Naive B cell (primary cell): ENCODE results near the gene GLT8D2. TPM values are rescaled to one million over a fixed set of nuclear protein-coding genes. Genes with fewer than 3 reads are reported as not detected.

Source experiments
- ATAC-seq, 2 donors: fragments of 150-1000 bp; cut with Tn5 transposase; 2 replicates each; pipeline ENCODE4 v1.10.0; 2021; ENCODE audit warnings: low read depth in 2 of 2, mild to moderate bottlenecking in 2 of 2, moderate library complexity in 2 of 2
- DNase-seq: peaks from one replicate; pipeline ENCODE4 v3.0.0; 2022
- H3K27ac Mint-ChIP-seq, 6 donors: one replicate each; pipeline ENCODE4 v1.8.0; 2020 to 2022; ENCODE audit warnings: mild to moderate bottlenecking in 6 of 6, mixed read lengths in 6 of 6, moderate library complexity in 5 of 6, inconsistent platforms in 2 of 6
- H3K27me3 Mint-ChIP-seq, 3 donors: one replicate each; pipeline ENCODE4 v1.8.0; 2021 to 2022; ENCODE audit warnings: mixed read lengths in 3 of 3, mild to moderate bottlenecking in 1 of 3
- H3K36me3 Mint-ChIP-seq, 2 donors: one replicate each; pipeline ENCODE4 v1.8.0; 2020 to 2022; ENCODE audit warnings: mixed read lengths in 2 of 2, inconsistent platforms in 1 of 2, mild to moderate bottlenecking in 1 of 2
- H3K4me1 Mint-ChIP-seq, 3 donors: one replicate each; pipeline ENCODE4 v1.8.0; 2020 to 2022; ENCODE audit warnings: mixed read lengths in 3 of 3, inconsistent platforms in 1 of 3, mild to moderate bottlenecking in 1 of 3, moderate library complexity in 1 of 3
- H3K4me3 Mint-ChIP-seq, 8 donors: one replicate each; pipeline ENCODE4 v1.8.0; 2020 to 2022; ENCODE audit warnings: mild to moderate bottlenecking in 8 of 8, mixed read lengths in 8 of 8, moderate library complexity in 8 of 8, inconsistent platforms in 2 of 8
- H3K9me3 Mint-ChIP-seq, 7 donors: one replicate each; pipeline ENCODE4 v1.8.0; 2020 to 2022; ENCODE audit warnings: mixed read lengths in 7 of 7, mild to moderate bottlenecking in 5 of 7, inconsistent platforms in 2 of 7, moderate library complexity in 1 of 7
- polyA plus RNA-seq, 6 donors: library from polyadenylated mRNA; unstranded; fragments of 300-500 nt; fragmentation: Illumina TruSeq; gene quantifications; one replicate each; pipeline ENCODE4 v1.2.3, GENCODE V29; 2021; ENCODE audit warnings: low read depth in 6 of 6

Gene GLT8D2
- polyA plus RNA-seq, 6 donors from 2014 or later, result 0.32 to 0.66 TPM; not detected in 4

DNA sequence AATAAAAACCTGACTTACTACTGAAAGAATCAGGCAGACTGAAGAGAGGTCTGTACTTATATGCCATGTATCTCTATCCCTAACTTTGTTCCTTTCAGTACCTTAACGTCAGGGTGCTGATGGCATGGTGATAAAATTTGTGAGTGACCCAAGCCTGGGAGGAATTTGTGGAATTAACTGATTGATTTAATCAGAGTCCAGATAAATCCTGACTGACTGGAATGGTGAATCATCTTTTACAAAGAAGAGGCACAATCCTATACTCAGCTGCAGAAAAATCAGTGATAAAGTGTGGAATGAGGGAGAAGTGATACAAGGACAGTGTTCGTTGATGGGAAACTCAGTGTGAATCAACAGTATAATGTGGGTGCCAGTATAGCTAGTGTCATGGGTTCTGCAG lies 80.6 kb downstream of the GLT8D2 start:
- H3K9me3 Mint-ChIP-seq, result no peaks in the 10 kb centered on the region
- H3K36me3 Mint-ChIP-seq, result no peaks in the 10 kb centered on the region
- H3K4me1 Mint-ChIP-seq, result peaks cover 41 to 56% (median 55%) of the 10 kb centered on the region in 3 donors
- peak overlapping the region in 1 of 6 donors; percentile 14 for H3K27ac Mint-ChIP-seq
- H3K4me3 Mint-ChIP-seq, result peak overlapping the region in 2 of 8 donors; percentile 10
- no peak for ATAC-seq
- no peaks in the 10 kb centered on the region for H3K27me3 Mint-ChIP-seq
- no peak for DNase-seq

DNA sequence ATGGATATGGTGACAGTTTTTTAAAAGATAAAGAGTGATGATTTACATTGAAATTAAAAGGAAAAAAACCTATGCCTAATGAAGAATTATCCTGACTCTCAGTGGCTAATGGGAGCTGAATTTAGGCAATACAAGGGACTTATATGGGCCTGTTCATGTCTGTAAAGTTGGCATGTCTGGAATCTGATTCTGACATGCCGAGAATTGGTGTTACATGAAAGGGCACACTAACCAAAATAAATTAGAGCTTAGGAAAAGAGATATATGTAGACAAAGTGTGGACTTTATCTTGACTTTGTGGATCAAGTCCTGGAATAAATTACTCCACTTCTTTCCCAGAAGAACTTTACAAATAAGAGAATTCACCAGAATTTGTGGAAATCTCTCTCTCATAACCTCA lies 83.3 kb downstream of the GLT8D2 start:
- H3K36me3 Mint-ChIP-seq, result no peaks in the 10 kb centered on the region
- no peak for ATAC-seq
- peaks cover 41 to 47% (median 46%) of the 10 kb centered on the region in 3 donors for H3K4me1 Mint-ChIP-seq
- no peaks in the 10 kb centered on the region for H3K9me3 Mint-ChIP-seq
- DNase-seq, result no peak
- H3K27ac Mint-ChIP-seq, result peak overlapping the region; percentile 73 to 99 (median 98)
- H3K27me3 Mint-ChIP-seq, result no peaks in the 10 kb centered on the region
- peak overlapping the region; percentile 87 to 99 (median 96) for H3K4me3 Mint-ChIP-seq

DNA sequence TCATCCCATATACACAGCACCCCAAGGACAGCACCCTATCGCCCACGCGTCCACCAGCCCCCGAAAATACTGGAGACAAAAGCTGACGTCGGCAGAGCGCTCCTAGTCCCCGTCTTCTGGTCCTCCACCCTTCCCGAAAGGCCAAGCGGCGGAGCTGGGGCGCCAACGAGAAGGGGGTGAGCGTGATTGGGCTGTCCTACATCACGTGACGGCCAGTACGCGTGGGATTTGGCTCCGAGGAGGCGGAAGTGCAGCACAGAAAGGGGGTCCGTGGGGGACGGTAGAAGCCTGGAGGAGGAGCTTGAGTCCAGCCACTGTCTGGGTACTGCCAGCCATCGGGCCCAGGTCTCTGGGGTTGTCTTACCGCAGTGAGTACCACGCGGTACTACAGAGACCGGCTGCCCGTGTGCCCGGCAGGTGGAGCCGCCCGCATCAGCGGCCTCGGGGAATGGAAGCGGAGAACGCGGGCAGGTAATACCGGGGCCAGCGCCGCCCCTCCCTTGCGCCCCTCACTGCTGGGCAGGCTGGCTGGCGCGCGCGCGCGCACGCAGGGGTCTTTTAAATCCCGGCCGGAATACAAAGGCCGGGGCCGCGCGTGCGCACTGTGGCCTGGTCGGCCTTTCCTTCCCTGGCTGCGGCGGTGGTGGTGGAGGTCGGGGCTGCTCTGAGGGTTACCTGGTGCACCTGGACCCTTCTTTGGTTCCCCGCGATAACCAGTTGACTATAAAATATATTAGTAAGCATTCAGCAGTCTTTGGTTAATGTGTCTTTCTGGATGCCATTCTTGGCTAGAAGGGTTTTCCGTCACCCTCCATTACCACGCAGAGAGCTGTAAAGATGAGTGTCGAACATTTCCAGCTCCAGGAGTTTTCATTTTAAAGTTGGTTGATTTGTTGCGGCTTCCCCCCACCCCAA lies 84.1 kb downstream of the GLT8D2 start, which contains the start of gene TDG:
Gene TDG, plus strand, starts transcription at position 283 of the 915 bp plus-strand sequence. Its CDS starts 166 bp downstream, at position 449.
- H3K4me1 Mint-ChIP-seq, result peaks cover 36 to 40% (median 39%) of the 10 kb centered on the region in 3 donors
- peak; percentile 97 for DNase-seq
- H3K36me3 Mint-ChIP-seq, result no peaks in the 10 kb centered on the region

DNA sequence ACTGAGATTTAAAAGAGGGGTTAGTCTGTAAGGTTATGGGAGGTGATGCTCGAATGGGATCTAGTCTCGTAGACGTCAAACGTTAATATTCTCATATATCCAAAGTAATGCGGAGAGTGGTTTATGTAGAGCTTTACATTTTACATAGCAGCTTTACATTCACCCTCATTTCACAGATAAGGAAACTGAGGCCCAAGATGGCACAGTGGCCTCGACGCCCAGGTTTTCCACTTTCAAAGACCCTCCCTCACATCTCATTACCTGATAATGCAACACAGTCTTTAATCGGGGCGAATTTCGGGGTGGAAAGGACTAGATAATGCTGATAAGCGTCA lies 84.8 kb downstream of the GLT8D2 start:
- peaks cover 36 to 40% (median 39%) of the 10 kb centered on the region in 3 donors for H3K4me1 Mint-ChIP-seq
- no peaks in the 10 kb centered on the region for H3K36me3 Mint-ChIP-seq
- H3K4me3 Mint-ChIP-seq, result peak overlapping the region; percentile 87 to 99 (median 96)
- DNase-seq, result no peak
- no peak for ATAC-seq
- H3K27me3 Mint-ChIP-seq, result no peaks in the 10 kb centered on the region
- peak overlapping the region; percentile 98 to 99 (median 98) for H3K27ac Mint-ChIP-seq
- H3K9me3 Mint-ChIP-seq, result no peaks in the 10 kb centered on the region

More for the DNA sequence above, 84.1 kb downstream of the GLT8D2 start, which contains the start of gene TDG:
- Mint-ChIP-seq H3K9me3 (no peaks in the 10 kb centered on the region), H3K27ac (peak within 1 kb of the TSS; percentile 98 to 99 (median 98)), H3K27me3 (no peaks in the 10 kb centered on the region), H3K4me3 (peak within 1 kb of the TSS; percentile 87 to 99 (median 96))
- ATAC-seq, result peak; percentile 93 to 94

DNA sequence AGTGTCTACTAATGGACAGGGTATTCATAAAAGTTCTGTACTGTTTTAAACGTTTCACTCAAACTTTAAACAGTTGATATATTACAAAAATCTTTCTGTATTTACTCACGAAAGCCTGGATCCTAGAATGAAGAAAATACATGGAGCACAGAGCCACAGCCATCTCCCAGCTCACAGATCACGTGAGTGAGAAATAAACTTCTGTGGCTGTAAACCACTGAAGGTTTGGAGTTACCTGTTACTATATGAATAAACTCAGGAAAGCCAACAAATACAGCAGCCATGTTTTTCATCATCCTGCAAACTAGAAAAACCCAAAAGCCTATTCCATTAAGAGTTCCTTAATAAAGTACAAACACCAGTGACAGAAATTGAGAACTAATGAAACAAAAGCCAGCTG lies 85.2 kb downstream of the GLT8D2 start:
- peak overlapping the region; percentile 87 to 99 (median 96) for H3K4me3 Mint-ChIP-seq
- H3K4me1 Mint-ChIP-seq, result peaks cover 36 to 40% (median 39%) of the 10 kb centered on the region in 3 donors
- no peaks in the 10 kb centered on the region for H3K27me3 Mint-ChIP-seq
- H3K36me3 Mint-ChIP-seq, result no peaks in the 10 kb centered on the region
- H3K27ac Mint-ChIP-seq, result peak overlapping the region; percentile 98 to 99 (median 98)
- ATAC-seq, result no peak
- no peak for DNase-seq
- no peaks in the 10 kb centered on the region for H3K9me3 Mint-ChIP-seq

DNA sequence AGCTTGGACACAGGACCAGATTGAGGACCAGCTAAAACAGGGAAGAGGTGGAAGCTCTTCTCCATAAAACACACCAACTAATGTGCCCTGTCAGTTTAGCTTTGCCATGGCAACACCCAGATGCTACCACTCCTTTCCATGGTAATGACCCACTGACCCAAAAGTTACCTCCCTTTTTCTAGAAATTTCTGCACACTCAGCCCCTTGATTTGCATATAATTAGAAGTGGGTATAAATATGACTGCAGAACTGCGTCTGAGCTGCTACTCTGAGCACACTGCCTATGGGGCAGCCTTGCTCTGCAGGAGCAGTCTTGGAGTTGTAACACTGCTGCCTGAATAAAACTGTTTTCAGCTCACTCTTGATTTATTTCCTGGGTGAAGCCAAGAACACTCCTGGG lies 87.5 kb downstream of the GLT8D2 start:
- ATAC-seq, result no peak
- Mint-ChIP-seq H3K27ac (no peak overlapping the region), H3K27me3 (no peaks in the 10 kb centered on the region), H3K9me3 (no peaks in the 10 kb centered on the region), H3K36me3 (no peaks in the 10 kb centered on the region), H3K4me1 (peaks cover 24 to 31% (median 25%) of the 10 kb centered on the region in 3 donors), H3K4me3 (peak overlapping the region in 1 of 8 donors; percentile 49)
- DNase-seq, result no peak

DNA sequence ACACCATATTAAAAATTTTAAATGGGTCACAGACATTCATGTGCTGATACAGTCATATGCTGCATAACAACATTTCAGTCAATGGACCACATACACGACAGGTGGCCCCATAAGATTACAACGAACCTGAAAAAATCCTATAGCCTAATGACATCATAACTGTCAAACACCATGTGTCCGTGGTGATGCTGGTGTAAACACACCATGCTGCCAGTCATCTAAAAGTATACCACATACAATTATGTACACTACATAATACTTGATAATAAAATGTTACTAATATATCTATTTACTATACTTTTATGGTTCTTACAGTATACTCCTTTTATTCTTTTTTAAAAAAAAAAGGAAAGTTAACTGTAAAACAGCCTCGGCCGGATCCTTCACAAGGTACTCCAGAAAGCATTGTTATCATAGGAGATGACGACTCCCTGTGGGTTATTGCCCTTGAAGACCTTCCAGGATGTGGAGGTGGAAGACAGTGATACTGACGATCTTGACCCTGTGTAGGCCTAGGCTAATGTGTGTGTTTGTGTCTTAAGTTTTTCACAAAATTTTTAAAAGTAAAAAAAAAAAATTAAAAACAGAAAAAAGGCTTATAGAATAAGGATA lies 89.3 kb downstream of the GLT8D2 start:
- Mint-ChIP-seq H3K36me3 (no peaks in the 10 kb centered on the region), H3K27me3 (no peaks in the 10 kb centered on the region), H3K4me1 (peaks cover 26 to 30% (median 28%) of the 10 kb centered on the region in 3 donors), H3K27ac (peak overlapping the region in 1 of 6 donors; percentile 49), H3K4me3 (peak overlapping the region in 1 of 8 donors; percentile 67), H3K9me3 (no peaks in the 10 kb centered on the region)
- DNase-seq, result no peak
- ATAC-seq, result no peak

DNA sequence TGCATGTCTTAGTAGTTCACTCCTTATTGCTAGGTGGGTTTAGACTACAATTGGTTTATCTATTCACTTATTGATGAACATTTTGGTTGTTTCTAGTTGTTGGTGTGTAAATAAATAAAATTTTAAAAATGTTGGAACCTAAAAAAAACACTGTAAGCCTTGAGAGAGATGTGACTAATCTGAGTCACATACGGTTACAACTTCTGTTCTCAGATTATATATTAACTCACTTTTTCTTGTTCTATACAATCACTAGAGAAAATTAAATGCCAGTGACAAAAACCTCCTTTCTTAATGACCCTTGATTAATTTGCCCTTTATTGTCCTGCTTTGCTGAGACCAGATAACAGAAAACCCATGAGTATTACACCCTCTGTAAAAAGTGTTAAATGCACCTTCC lies 91.4 kb downstream of the GLT8D2 start:
- Mint-ChIP-seq H3K27ac (no peak overlapping the region), H3K27me3 (no peaks in the 10 kb centered on the region), H3K4me3 (peak overlapping the region in 3 of 8 donors; percentile 25 to 82 (median 47)), H3K36me3 (no peaks in the 10 kb centered on the region), H3K4me1 (peaks cover 22 to 25% (median 23%) of the 10 kb centered on the region in 3 donors), H3K9me3 (no peaks in the 10 kb centered on the region)
- ATAC-seq (no peak), DNase-seq (no peak)

DNA sequence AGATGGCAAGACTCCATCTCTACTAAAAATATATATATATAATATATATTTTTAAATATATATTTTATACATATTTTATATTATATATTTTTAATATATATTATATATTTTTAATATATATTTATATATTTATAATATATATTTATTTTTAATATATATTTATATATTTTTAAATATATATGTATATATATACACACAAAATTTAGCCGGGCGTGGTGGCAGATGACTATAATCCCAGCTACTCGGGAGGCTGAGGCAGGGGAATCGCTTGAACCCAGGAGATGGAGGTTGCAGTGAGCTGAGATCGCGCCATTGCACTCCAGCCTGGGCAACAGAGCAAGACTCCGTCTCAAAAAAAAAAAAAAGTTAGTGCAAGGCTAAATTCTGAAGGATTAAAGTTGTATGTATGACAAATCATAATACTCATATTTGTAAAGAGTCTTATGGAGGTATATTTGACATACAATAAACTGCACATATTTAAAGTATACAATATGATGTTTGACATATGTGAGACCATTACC lies 92.1 kb downstream of the GLT8D2 start:
- ATAC-seq (no peak), DNase-seq (no peak)
- peak overlapping the region; percentile 97 to 100 (median 99) for H3K27ac Mint-ChIP-seq
- H3K36me3 Mint-ChIP-seq, result no peaks in the 10 kb centered on the region
- peaks cover 22 to 26% (median 23%) of the 10 kb centered on the region in 3 donors for H3K4me1 Mint-ChIP-seq
- no peaks in the 10 kb centered on the region for H3K9me3 Mint-ChIP-seq
- H3K27me3 Mint-ChIP-seq, result no peaks in the 10 kb centered on the region
- H3K4me3 Mint-ChIP-seq, result peak overlapping the region; percentile 93 to 100 (median 98)

DNA sequence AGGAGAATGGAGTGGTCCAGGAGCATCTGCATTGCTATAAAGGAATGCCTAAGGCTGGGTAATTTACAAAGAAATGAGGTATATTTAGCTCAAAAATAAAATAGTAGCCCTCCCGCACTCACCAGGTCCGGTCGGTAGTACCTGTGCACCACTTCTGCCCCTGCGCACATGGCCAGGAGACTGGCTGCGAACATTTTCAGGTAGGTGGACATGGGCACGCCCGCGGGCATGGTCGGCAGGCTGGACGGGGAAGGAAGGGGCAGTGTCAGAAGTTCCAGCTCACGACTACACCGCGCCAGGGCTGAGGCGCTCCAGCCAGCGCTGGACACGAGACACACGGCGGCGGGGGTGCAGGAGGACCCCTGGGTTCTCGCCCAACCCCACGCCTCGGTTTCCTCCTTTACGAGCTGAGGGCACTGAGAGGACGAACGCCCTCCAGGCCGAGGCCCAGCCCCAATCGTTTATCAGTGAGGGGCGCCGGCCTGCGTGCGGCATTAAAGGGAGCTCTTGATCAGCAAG lies 93.4 kb downstream of the GLT8D2 start:
- Mint-ChIP-seq H3K4me3 (peak overlapping the region; percentile 93 to 100 (median 98)), H3K36me3 (no peaks in the 10 kb centered on the region), H3K4me1 (peaks cover 22 to 30% (median 23%) of the 10 kb centered on the region in 3 donors), H3K27ac (peak overlapping the region; percentile 97 to 100 (median 99)), H3K27me3 (no peaks in the 10 kb centered on the region), H3K9me3 (no peaks in the 10 kb centered on the region)
- DNase-seq (no peak), ATAC-seq (no peak)

DNA sequence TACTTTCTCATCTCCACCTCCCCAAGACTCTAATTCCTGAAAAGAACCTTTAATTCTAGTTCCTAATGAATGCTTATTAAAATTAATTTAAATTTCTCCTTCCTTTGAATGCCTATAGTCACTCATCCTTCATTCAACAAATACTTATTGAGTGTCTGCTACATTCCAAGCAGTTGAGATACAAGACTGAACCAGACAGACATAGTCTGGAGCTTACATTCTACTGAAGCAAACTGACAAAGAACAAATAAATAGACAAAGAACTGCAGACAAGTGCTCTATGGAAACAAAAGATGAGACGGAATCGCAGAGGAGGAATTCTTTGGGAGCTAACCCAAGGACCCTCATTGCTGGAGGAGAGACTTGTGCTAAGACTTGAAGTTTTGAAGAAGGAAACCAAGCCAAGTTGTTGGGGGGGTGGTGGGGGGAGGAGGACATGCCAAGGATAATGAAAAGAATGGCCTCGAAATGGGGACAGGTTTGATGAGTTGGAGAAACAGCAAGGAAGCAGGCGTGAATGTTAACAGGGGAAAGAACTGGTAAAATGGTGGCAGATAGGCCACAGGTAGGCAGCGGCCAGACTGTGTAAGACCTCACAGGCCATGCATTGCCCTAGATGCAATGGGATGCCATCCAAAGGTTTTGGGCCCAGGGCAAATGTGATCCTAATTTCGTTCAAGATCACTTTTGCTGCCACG lies 94.0 kb downstream of the GLT8D2 start:
- no peaks in the 10 kb centered on the region for H3K36me3 Mint-ChIP-seq
- ATAC-seq, result no peak
- peaks cover 22 to 30% (median 23%) of the 10 kb centered on the region in 3 donors for H3K4me1 Mint-ChIP-seq
- H3K27me3 Mint-ChIP-seq, result no peaks in the 10 kb centered on the region
- peak overlapping the region; percentile 52 to 100 (median 98) for H3K27ac Mint-ChIP-seq
- DNase-seq, result no peak
- peak overlapping the region; percentile 93 to 100 (median 98) for H3K4me3 Mint-ChIP-seq
- H3K9me3 Mint-ChIP-seq, result no peaks in the 10 kb centered on the region

DNA sequence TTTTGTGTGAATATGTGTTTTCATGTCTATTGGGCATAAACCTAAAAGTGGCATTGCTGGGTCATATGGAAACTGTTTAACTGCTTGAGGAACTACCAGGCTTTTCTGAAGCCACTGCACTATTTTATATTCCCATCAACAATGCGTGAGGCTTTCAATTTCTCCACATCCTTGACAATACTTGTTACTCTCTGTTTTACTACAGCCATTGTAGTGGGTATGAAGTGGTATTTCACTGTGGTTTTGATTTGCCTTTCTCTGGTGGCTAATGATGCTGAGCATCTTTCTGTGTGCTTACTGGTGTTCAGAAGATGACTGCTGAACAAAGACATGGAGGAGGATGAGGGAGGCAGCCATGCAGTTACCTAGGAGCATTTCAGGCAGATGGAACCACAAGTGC lies 97.5 kb downstream of the GLT8D2 start:
- no peaks in the 10 kb centered on the region for H3K9me3 Mint-ChIP-seq
- H3K36me3 Mint-ChIP-seq, result peaks cover under 1 to 8% of the 10 kb centered on the region in 2 donors
- peaks cover 20 to 28% (median 21%) of the 10 kb centered on the region in 3 donors for H3K4me1 Mint-ChIP-seq
- DNase-seq (no peak), ATAC-seq (no peak)
- H3K27me3 Mint-ChIP-seq, result no peaks in the 10 kb centered on the region
- H3K4me3 Mint-ChIP-seq, result peak overlapping the region in 1 of 8 donors; percentile 29
- H3K27ac Mint-ChIP-seq, result peak overlapping the region in 1 of 6 donors; percentile 43
